Liver (tissue), 9 donors: ENCODE measurements around the gene DDA1. TPM values are rescaled to one million over a fixed set of nuclear protein-coding genes. Genes with fewer than 3 reads are reported as not detected.
A peak's percentile ranks its signal among the peaks of the same experiment; 100 is the strongest.

Experiments
- DNase-seq: peaks from one replicate; pipeline ENCODE4 v3.0.0-alpha.2; 2017; ENCODE audit warnings: low spot score
- H3K27ac ChIP-seq, 2 donors: one replicate each; pipeline ENCODE4 v1.7.0; 2013; ENCODE audit warnings: inconsistent platforms in 2 of 2, low read length in 2 of 2, control low read depth in 1 of 2, low read depth in 1 of 2, mild to moderate bottlenecking in 1 of 2
- H3K27me3 ChIP-seq, 4 donors: one replicate each; pipeline versions ENCODE4 v1.6.1 to v1.7.0; 2013; ENCODE audit warnings: low read length in 3 of 4, inconsistent platforms in 1 of 4, mild to moderate bottlenecking in 1 of 4, moderate library complexity in 1 of 4; ENCODE audit not compliant: control insufficient read depth in 4 of 4, insufficient read depth in 4 of 4
- H3K36me3 ChIP-seq, 4 donors: one replicate each; pipeline versions ENCODE4 v1.6.1 to v1.7.0; 2013; ENCODE audit warnings: low read length in 3 of 4, mild to moderate bottlenecking in 3 of 4, low read depth in 1 of 4, moderate library complexity in 1 of 4; ENCODE audit not compliant: control insufficient read depth in 4 of 4, insufficient read depth in 3 of 4
- H3K4me1 ChIP-seq, 4 donors: one replicate each; pipeline versions ENCODE4 v1.6.1 to v1.7.0; 2013; ENCODE audit warnings: low read length in 3 of 4, mild to moderate bottlenecking in 3 of 4, moderate library complexity in 1 of 4; ENCODE audit not compliant: control insufficient read depth in 4 of 4, insufficient read depth in 4 of 4
- H3K4me3 ChIP-seq, 3 donors: one replicate each; pipeline versions ENCODE4 v1.6.1 to v1.7.0; 2013; ENCODE audit warnings: low read length in 3 of 3, control low read depth in 1 of 3, low read depth in 1 of 3, mild to moderate bottlenecking in 1 of 3
- H3K9ac ChIP-seq, 2 donors: one replicate each; pipeline ENCODE4 v1.7.0; 2013; ENCODE audit warnings: low read length in 2 of 2, mild to moderate bottlenecking in 2 of 2, moderate library complexity in 2 of 2, control low read depth in 1 of 2, low read depth in 1 of 2
- H3K9me3 ChIP-seq, 4 donors: one replicate each; pipeline versions ENCODE4 v1.6.1 to v1.7.0; 2013; ENCODE audit warnings: low read length in 3 of 4; ENCODE audit not compliant: control insufficient read depth in 4 of 4
- EGR1 ChIP-seq, 2 donors: IDR thresholded peaks; 2 replicates each; pipeline ENCODE4 v1.6.1; 2016 to 2018; ENCODE audit warnings: antibody characterized with exemption in 2 of 2, low read depth in 2 of 2
- FOXA1 ChIP-seq: IDR thresholded peaks from 2 replicates; pipeline ENCODE4 v1.6.1; 2016; ENCODE audit warnings: antibody characterized with exemption
- FOXA2 ChIP-seq: IDR thresholded peaks from 2 replicates; pipeline ENCODE4 v1.6.1; 2016; ENCODE audit warnings: antibody characterized with exemption
- GABPA ChIP-seq, 2 donors: IDR thresholded peaks in 1 of 2; conservative IDR thresholded peaks in 1 of 2; 2 replicates each; pipeline ENCODE4 v1.6.1; 2016; ENCODE audit warnings: antibody characterized with exemption in 2 of 2, mild to moderate bottlenecking in 1 of 2, moderate library complexity in 1 of 2
- HNF4A ChIP-seq, 2 donors: conservative IDR thresholded peaks; 2 replicates each; pipeline ENCODE4 v1.6.1; 2016; ENCODE audit warnings: antibody characterized with exemption in 2 of 2, mild to moderate bottlenecking in 2 of 2
- HNF4G ChIP-seq: IDR thresholded peaks from 2 replicates; pipeline ENCODE4 v1.6.1; 2016; ENCODE audit warnings: antibody characterized with exemption
- JUND ChIP-seq, 2 donors: IDR thresholded peaks; 2 replicates each; pipeline ENCODE4 v1.6.1; 2016; ENCODE audit warnings: antibody characterized with exemption in 2 of 2
- NR2F2 ChIP-seq: IDR thresholded peaks from 2 replicates; pipeline ENCODE4 v1.6.1; 2016; ENCODE audit warnings: antibody characterized with exemption
- RAD21 ChIP-seq, 2 donors: IDR thresholded peaks; 2 replicates each; pipeline ENCODE4 v1.6.1; 2016; ENCODE audit warnings: antibody characterized with exemption in 2 of 2, mild to moderate bottlenecking in 2 of 2
- RXRA ChIP-seq, 2 donors: IDR thresholded peaks; 2 replicates each; pipeline ENCODE4 v1.6.1; 2017 to 2018; ENCODE audit warnings: antibody characterized with exemption in 2 of 2, mild to moderate bottlenecking in 1 of 2
- SP1 ChIP-seq: IDR thresholded peaks from 2 replicates; pipeline ENCODE4 v1.6.1; 2018; ENCODE audit warnings: antibody characterized with exemption, mild to moderate bottlenecking
- TAF1 ChIP-seq: conservative IDR thresholded peaks from 2 replicates; pipeline ENCODE4 v1.6.1; 2016; ENCODE audit warnings: antibody characterized with exemption, mild to moderate bottlenecking
- YY1 ChIP-seq: IDR thresholded peaks from 2 replicates; pipeline ENCODE4 v1.6.1; 2016; ENCODE audit warnings: antibody characterized with exemption, mild to moderate bottlenecking
- WGBS: extraction: QIAGEN DNeasy Blood & Tissue Kit; methylation state at CpG from one replicate; pipeline ENCODE4 v1.1.7; 2013; 5-methylcytosine and 5-hydroxymethylcytosine counted together
- polyA plus RNA-seq, 2 donors: library from polyadenylated mRNA; stranded (reverse) in 1 of 2; unstranded in 1 of 2; fragments of 200-250 nt in 1 of 2; fragments of >200 nt in 1 of 2; fragmentation: Nextera tagmentation in 1 of 2; extraction: Ambion mirVana in 1 of 2; gene quantifications; one replicate each; pipeline versions ENCODE4 v1.2.1 to v1.2.3, GENCODE V29; 2013 to 2015
- total RNA-seq, 2 donors: library from RNA; depleted of rRNA; stranded (reverse); fragments of >200 nt; gene quantifications; one replicate each; pipeline ENCODE4 v1.2.3, GENCODE V29; 2014
- TF ChIP-seq, protein P1 (sequence below): fragments of 150-350 bp; IDR thresholded peaks from 2 replicates; pipeline ENCODE4 v1.5.1; 2017; ENCODE audit warnings: improper control_type of control experiment, low read depth, low read length; ENCODE audit not compliant: missing input control
- TF ChIP-seq, protein P2 (sequence below): IDR thresholded peaks from 2 replicates; pipeline ENCODE4 v1.6.1; 2016; ENCODE audit warnings: antibody characterized with exemption
- TF ChIP-seq, protein P3 (sequence below): IDR thresholded peaks from 2 replicates; pipeline ENCODE4 v1.6.1; 2016; ENCODE audit warnings: antibody characterized with exemption, mild to moderate bottlenecking
- TF ChIP-seq, protein P4 (sequence below): IDR thresholded peaks from 2 replicates; pipeline ENCODE4 v1.6.1; 2016; ENCODE audit warnings: antibody characterized with exemption
- TF ChIP-seq, protein P5 (sequence below): IDR thresholded peaks from 2 replicates; pipeline ENCODE4 v1.6.1; 2016; ENCODE audit warnings: antibody characterized with exemption
- donor health status: healthy.
- donor health status: healthy.
- donor health status: healthy.
- donor health status: healthy.
- donor health status: healthy.

DDA1 gene
- total and polyA plus RNA-seq, 4 donors = 7.9 to 37.9 (median 20.8) TPM

DNA sequence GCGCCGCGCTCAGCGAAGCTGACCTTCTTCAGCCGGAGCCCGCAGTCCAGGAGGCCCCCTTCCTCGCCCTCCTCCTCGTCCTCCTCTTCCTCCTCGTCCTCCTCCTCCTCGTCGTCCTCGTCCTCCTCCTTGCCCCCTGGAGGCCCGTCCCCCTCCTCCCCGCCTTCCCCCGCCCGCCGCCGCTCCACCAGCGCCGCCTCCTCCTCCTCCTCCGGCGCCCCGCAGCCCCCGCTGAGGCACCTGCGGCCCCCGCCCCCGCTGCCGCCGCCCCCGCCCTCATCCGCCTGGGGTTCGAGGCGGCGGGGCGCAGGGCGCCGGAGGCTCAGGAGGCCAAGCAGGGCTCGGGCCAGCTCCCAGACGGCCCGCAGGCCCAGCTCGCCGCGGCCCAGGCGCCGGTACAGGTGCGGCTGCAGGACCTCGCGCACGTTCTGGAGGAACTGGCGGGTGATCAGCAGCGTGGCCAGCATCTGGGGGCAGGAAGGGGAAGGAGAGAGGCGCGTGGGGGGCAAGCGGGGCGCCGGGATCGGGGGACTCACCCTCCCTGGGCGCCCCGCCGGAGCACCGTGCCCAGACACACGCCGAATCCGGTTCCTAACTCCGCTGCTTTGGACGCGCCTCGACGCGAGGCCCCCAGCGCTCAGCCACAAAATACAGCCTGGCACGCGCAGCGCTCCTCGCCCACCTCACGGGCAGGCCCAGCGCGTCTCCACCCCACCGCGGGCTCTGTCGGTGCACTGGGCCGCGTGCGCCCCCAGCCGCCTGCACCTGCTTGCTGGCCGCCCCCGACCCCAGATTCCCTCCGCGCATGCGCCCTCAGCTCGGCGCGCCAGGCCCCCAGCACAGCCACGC, 19.4 kb downstream of the DDA1 start:
- peaks cover 13 to 25% (median 15%) of the 10 kb centered on the region in 4 donors for H3K4me1 ChIP-seq
- H3K36me3 ChIP-seq = no peaks in the 10 kb centered on the region
- H3K9me3 ChIP-seq = no peaks in the 10 kb centered on the region
- no peak for DNase-seq
- H3K27ac ChIP-seq = no peak overlapping the region
- TF ChIP-seq RXRA (IDR thresholded peaks at IDR 0.05) (no peak), HNF4A (conservative IDR thresholded peaks at IDR 0.05) (no peak)
- peak overlapping the region in 1 of 3 donors; percentile 44 for H3K4me3 ChIP-seq
- H3K27me3 ChIP-seq = no peaks in the 10 kb centered on the region
- no peak overlapping the region for H3K9ac ChIP-seq
- WGBS = 28% methylated on average over 94 of the region's 94 CpGs

DNA sequence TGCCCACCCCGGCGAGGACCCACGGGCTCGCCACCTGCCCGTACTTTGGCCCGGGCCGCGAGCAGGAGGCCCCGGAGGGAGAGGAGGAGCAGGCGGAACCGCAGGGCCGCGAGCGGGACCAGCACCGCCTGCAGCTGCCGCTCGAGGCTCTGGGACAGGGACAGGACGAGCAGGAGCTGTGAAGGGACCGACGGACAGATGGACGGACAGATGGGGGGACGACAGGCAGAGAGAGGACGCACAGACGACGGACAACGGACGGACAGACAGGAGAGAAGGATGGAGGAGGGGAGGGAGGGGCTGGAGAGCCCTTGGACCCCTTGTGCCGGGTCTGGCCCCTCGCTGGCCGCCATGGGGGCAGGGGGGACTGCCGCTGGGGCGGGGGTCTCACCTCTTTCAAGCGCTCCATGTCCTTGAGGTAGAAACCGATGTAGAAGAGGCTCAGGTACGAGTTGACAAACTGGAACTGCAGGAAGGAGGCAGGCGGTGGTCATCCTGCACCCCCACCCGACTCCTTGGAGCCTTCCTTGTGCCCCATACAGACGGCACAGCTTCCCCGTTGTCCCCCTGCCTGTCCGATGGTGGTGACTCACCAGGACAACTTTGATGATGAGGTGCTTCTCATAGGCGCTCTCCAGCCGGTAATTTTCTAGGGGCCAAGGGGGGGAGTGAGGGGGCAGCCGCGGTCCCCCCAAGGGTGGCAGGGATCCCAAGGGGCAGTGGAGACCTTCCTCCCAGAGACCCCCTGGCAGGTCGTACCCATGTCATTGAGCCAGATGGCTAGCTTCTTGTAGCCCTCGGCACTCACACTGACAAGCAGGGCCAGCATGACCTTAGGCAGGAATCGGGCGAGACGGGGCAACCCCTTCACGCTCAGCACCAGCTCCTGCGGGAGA, 20.3 kb downstream of the DDA1 start:
- DNase-seq = no peak
- Histone ChIP-seq H3K9me3 (no peaks in the 10 kb centered on the region), H3K27ac (no peak overlapping the region), H3K36me3 (no peaks in the 10 kb centered on the region), H3K27me3 (no peaks in the 10 kb centered on the region), H3K4me3 (no peak overlapping the region), H3K4me1 (peaks cover 15 to 32% (median 21%) of the 10 kb centered on the region in 4 donors), H3K9ac (no peak overlapping the region)
- WGBS = 68% methylated on average over 51 of the region's 51 CpGs
- TF ChIP-seq, protein P1, sequence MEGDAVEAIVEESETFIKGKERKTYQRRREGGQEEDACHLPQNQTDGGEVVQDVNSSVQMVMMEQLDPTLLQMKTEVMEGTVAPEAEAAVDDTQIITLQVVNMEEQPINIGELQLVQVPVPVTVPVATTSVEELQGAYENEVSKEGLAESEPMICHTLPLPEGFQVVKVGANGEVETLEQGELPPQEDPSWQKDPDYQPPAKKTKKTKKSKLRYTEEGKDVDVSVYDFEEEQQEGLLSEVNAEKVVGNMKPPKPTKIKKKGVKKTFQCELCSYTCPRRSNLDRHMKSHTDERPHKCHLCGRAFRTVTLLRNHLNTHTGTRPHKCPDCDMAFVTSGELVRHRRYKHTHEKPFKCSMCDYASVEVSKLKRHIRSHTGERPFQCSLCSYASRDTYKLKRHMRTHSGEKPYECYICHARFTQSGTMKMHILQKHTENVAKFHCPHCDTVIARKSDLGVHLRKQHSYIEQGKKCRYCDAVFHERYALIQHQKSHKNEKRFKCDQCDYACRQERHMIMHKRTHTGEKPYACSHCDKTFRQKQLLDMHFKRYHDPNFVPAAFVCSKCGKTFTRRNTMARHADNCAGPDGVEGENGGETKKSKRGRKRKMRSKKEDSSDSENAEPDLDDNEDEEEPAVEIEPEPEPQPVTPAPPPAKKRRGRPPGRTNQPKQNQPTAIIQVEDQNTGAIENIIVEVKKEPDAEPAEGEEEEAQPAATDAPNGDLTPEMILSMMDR = no peak
- TF ChIP-seq, protein P2, sequence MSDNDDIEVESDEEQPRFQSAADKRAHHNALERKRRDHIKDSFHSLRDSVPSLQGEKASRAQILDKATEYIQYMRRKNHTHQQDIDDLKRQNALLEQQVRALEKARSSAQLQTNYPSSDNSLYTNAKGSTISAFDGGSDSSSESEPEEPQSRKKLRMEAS = no peak
- TF ChIP-seq FOXA2 (no peak), GABPA (IDR thresholded peaks at IDR 0.05 in 1 of 2, conservative IDR thresholded peaks at IDR 0.05 in 1 of 2) (no peak), RXRA (IDR thresholded peaks at IDR 0.05) (no peak), JUND (IDR thresholded peaks at IDR 0.05) (no peak), FOXA1 (no peak), NR2F2 (no peak), TAF1 (no peak), HNF4G (no peak), SP1 (no peak), YY1 (no peak), EGR1 (IDR thresholded peaks at IDR 0.05; ENCODE audit: low read depth in 2 of 2) (no peak), HNF4A (conservative IDR thresholded peaks at IDR 0.05) (no peak), RAD21 (IDR thresholded peaks at IDR 0.05) (no peak)
- TF ChIP-seq, protein P3, sequence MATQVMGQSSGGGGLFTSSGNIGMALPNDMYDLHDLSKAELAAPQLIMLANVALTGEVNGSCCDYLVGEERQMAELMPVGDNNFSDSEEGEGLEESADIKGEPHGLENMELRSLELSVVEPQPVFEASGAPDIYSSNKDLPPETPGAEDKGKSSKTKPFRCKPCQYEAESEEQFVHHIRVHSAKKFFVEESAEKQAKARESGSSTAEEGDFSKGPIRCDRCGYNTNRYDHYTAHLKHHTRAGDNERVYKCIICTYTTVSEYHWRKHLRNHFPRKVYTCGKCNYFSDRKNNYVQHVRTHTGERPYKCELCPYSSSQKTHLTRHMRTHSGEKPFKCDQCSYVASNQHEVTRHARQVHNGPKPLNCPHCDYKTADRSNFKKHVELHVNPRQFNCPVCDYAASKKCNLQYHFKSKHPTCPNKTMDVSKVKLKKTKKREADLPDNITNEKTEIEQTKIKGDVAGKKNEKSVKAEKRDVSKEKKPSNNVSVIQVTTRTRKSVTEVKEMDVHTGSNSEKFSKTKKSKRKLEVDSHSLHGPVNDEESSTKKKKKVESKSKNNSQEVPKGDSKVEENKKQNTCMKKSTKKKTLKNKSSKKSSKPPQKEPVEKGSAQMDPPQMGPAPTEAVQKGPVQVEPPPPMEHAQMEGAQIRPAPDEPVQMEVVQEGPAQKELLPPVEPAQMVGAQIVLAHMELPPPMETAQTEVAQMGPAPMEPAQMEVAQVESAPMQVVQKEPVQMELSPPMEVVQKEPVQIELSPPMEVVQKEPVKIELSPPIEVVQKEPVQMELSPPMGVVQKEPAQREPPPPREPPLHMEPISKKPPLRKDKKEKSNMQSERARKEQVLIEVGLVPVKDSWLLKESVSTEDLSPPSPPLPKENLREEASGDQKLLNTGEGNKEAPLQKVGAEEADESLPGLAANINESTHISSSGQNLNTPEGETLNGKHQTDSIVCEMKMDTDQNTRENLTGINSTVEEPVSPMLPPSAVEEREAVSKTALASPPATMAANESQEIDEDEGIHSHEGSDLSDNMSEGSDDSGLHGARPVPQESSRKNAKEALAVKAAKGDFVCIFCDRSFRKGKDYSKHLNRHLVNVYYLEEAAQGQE = no peak
- TF ChIP-seq, protein P4, sequence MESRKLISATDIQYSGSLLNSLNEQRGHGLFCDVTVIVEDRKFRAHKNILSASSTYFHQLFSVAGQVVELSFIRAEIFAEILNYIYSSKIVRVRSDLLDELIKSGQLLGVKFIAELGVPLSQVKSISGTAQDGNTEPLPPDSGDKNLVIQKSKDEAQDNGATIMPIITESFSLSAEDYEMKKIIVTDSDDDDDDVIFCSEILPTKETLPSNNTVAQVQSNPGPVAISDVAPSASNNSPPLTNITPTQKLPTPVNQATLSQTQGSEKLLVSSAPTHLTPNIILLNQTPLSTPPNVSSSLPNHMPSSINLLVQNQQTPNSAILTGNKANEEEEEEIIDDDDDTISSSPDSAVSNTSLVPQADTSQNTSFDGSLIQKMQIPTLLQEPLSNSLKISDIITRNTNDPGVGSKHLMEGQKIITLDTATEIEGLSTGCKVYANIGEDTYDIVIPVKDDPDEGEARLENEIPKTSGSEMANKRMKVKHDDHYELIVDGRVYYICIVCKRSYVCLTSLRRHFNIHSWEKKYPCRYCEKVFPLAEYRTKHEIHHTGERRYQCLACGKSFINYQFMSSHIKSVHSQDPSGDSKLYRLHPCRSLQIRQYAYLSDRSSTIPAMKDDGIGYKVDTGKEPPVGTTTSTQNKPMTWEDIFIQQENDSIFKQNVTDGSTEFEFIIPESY = no peak
- TF ChIP-seq, protein P5, sequence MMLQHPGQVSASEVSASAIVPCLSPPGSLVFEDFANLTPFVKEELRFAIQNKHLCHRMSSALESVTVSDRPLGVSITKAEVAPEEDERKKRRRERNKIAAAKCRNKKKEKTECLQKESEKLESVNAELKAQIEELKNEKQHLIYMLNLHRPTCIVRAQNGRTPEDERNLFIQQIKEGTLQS = no peak
